AG08395 (cell line): ENCODE results near the gene DENND1A.

Experiments used
- DNase-seq: peaks from one replicate; pipeline ENCODE4 v3.0.0; 2012; ENCODE audit warnings: mixed read lengths, low spot score

DENND1A gene

DNA sequence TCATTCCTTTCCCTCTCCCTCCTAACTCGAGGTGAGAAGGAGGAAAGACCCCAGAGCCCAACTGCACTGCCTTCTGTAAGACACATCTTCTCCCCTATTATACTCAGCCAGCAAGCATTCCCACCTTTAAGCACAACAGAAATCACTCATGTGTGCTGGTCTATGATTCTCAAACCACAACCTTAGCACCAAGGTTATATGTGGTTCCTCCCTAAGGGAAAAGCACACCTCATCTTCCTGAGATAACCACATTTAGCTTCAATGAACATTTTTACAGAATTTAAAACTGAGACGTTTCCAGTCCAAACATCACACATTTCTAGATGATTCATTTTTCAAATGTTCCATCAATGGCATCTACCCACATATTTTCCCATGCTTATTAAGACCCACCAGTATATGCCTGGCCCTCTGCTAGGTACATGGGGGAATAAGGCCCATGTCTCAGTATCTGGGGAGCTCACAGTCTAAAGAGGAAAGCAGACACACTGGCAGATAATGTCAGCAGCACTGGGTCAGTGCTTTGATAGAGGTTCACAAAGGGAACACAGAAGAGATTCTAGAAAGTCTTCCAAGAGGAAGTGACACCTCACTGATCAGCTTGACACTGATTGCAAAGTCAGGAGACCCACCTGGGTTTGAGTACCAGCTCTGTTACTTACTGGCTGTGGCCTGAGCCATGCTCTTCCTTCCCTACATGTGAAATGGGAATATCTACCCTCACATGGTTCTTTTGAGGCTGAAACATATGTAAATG lies 245.4 kb downstream of the DENND1A start:
- no peak for DNase-seq

DNA sequence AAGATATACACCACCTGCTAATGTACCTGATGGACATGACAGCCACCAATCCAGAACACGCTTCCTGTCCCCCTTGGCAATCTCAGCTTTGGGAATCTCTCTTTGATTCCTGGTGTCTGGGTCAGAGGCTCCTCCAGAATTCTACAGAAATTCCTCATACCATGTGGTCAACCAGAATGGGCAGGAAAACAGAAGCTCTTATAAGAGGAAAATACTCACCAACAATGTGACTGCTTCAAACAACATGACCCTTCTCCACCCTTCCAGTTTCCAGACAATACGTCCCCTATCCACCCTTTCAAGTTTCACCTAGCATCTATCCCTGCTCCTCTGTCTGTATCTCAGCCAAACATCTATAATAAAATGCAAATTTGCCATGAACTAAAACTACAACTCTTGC lies 247.2 kb downstream of the DENND1A start:
- no peak for DNase-seq

DNA sequence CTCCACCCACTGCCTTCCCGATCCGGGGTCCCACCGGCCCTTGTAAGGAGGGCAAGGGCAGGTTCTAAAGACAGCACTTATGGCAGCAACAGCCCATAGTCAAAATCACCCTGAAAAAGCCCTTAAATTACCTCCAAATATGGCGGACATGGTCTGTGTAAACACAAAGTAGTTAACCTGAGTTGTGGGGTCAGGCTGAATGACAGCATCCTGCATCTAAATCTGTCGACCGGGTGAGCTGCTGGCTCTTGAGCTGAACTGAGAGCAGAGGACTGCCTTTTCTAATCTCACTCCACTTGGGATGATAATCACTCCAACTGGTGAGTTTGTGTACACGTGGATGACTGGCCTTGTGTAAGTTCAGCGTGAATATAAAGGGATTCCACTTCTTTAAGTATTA lies 249.6 kb downstream of the DENND1A start:
- DNase-seq, result no peak

DNA sequence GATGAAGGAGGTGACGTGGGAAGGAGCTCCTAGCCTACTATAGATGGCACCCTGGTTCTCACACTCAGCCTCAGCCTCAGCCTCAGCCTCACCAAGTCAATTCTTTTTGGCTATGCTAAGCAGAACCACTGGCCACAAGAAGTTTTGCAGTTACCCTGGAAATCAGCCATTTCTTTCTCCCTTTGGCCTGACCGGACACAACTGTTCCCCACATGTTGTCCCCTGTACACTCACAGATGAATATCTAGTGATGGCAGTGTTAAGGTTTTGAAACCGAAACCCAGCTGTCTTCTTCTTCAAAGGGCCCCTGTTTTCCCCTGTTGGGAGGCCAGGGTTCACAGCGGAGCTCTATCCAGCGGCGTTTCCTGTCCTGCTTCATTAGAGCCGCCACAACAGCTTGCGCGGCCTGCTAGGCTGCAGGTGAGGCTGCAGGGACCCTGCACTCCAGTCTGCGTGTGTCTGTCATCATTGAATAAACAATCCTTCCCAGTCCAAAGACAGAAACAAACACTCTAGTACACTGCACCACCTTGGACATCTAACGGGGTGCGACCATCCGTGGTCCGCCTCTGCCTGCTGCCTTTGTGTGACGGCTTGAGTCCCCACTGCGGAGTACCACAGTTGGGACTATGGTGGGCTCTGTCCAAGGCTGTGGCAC lies 250.5 kb downstream of the DENND1A start:
- DNase-seq, result peak; percentile 54

DNA sequence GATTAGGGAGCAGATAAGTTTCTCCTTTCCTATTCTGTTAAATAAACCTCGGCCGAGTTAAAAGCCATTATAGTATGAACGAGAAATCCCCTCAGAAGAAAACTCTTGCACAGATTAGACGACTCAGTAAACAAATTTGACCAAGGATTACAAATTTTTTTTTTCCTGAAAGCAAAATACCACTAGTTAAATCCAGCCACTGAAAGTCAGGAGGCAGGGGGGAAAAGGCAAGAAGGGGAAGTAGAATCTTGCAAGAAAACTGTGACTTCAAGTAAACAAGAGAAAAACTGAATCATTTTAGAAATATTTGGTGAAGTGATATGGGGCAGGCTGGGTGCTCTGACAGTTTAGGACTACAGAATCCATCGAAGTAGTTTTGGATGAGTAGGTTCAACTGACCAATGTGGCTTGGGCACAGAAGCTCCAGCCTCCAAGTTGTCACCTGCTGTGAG lies 251.0 kb downstream of the DENND1A start:
- DNase-seq, result peak; percentile 38

DNA sequence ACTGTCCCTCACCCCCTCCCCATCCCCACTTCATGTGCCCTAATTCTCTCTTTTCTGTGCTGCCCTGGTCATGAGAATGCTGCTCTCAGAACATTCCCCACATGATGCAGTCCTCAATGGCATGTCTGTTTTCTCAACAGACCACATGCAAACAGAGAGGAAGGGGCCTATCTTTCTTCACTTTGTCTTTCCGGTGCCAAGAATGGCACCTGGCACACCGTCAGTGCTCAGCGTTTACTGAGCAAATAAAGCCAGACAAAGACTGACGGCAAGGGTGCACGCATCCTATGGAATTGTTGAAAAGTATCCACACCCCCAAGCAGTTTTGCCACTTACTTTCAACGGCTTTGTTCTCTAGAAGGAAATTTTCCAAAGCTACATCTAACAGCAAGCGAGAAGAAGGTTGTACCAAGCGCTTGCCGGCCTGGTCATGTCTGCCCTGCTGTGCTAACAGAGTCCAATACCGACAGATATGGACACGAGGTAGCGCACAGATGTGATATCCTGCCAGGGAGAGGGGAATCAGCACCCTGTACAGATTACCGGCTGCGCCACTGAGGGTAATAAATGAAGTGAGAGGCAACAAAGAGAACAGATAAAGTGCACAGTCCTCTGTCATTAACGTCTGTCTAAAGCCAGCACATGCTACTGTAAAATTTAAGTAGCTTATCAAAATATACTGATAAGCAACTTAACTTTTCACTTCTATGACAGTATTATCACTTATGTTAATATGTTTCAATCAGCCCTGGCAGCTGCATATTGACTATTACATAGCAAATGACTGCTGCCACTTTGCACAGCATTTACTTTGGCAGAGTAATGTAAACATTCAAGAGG lies 251.7 kb downstream of the DENND1A start:
- DNase-seq, result no peak

DNA sequence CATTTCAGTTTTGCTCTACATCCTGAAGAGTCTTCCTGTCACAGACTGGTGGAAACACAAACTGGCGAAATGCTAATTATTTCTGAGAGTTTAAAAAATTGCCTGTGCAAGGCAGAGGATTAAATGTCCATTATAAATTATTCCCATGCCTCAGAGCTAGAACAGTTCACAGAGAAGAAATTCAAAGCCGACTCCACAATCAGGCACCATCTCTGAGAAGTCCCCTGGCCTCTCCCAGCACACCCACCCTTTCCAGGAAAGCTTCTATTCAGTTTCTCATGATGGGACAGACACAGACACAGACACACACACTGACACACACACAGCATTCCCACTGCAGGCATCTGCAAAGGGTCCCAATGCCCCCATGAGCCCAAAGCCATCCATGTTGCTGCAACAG lies 253.1 kb downstream of the DENND1A start:
- DNase-seq, result no peak

DNA sequence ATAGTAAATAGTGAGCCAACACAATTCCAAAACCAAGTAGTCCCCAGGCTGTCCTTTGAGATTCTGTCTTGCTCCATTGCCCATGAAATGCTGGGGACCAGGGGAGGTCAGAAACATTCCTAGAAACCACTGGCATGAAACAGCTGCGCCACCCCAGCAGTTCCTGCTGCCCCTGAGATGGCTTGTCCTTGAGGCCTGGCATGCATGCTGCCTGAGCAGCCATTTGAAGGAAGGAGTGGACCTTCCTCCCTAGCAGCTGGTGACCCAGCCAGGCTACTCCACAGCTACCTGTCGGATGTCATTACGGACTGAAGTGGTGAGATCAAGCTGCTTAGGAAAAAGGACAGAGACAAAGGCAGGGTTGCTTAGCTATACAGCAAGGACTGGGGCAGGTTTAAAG lies 260.6 kb downstream of the DENND1A start:
- peak; percentile 6 for DNase-seq

DNA sequence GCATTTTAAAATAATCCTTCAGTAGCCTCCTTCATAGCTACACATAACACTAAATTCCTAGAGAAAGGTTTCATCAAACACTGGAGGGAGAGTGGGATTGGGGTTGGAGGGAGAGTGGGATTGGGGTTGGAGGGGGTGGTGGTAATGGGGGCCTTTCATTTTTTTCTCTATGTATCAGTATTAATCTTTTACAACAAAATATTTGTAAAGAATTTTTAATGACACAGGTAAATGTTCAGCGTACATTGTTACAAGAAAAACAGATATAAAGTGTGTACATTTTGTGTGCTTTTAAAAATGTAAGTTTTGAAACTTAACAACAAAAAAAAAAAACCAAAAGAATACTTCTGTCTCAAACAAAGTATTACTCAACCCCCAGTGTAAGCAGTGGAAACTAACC lies 266.4 kb downstream of the DENND1A start:
- DNase-seq, result no peak

DNA sequence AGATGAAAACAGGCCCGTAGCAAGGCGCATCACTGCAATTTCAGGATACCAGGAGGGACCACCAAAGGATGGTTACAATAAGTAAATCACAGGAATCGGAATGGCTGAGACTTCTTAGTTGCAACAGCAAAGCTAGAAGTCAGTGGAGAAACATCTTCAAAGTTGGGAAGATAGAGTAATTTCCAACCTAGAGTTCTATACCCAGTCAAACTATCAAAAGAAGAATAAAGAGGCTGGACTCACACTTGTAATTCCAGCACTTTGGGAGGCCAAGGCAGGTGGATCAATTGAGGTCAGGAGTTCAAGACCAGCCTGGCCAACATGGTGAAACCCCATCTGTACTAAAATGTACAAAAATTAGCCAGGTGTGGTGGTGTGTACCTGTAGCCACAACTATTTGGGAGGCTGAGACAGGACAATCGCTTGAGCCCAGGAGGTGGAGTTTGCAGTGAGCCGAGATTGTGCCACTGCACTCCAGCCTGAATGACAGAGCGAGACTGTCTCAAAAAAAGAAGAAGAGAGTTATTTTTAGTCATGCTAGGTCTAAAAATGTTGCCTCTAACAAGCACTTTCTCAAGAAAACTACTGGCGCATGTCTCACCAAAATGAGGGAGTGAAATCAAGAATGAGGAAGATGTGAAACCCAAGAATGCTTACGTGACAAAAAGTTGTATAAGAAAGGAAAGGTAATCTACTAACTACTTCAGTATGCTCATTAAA lies 267.7 kb downstream of the DENND1A start:
- no peak for DNase-seq

DNA sequence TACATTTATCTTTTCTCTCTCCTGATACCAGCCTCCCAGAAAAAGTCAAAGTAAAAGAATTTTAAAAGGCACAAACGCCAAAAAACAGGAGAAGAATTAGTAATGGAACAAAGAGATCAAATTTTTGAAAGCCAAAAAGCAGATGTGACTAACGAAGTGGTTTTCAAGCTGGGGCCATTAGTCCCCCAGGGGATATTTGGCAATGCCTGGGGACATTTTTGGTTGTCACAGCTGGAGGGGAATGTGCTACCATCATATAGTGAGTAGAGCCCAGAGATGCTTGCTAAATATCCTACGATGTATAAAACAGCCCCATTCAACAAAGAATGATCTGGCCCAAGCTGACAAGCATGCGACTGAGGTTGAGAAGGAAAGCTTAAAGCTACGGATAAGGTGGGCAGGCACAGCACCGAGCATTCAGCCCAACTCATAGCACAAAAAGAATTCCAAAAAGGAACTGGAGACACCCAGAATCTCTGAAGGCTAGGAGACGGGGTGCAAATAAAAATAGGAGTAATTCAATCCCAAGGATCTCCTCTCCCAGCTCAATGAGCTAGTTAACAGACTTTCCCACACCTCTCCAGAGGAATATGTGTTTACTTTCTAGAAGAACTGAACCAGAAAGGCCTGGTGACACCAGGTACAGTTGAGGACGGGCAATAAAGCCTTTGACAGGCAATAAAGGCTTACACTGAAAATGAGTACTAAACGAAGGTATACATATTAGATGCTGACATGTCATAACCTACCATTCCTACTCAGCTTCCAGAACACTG lies 269.0 kb downstream of the DENND1A start:
- no peak for DNase-seq

DNA sequence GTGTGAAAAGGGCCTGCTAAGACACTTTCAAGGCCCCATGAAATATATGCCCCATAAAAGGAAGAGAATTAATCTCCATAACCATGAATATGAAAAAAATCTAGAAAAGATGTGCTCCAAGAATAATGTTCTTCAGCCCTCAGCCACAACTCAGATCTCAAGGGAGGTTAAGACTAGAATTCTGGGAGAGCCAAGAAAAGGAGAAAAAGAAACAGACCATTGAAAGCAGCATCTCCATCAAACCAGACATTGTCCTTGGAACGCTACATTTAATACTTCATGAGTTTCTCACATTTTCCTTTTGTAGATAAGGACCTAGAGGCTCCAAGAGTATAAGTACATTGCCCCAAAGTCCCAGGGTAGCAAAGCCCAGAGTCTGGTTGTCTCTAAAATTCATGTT lies 270.6 kb downstream of the DENND1A start:
- DNase-seq, result no peak

DNA sequence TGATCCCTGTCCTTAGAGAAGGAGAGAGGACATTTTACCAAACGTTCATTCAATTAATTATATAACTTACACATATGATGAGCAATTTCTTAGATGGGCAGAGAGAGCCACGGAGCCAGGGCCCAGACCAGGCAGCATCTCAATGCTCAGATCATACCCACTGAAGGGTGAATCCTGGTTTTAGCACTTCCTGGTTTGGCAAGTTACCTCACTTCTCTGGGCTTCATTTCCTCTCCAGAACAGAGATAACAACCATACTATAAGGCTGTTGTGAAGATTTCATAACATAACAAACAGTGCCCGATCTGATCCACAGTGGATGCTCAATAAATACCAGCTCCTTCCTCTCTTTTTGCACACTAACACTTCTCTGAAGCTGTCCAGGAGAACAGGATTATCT lies 271.1 kb downstream of the DENND1A start:
- no peak for DNase-seq

DNA sequence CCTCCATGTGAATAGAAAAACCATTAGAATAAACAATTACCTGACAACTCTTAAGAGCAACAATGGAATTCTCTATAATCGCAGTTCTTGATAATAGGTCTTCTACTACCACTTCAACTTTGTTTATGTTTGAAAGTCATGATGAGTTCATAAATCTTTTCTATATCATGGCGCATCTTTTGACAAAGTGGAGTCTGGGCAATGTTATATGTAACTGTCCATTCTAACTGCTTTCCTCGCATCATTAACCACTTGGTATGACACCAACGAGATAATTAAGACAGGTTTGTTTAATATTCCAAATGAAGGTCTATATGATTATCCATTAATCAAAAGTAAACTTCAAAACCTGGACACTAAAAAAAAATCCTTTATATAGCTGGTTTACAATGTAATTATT lies 272.0 kb downstream of the DENND1A start:
- DNase-seq, result no peak

DNA sequence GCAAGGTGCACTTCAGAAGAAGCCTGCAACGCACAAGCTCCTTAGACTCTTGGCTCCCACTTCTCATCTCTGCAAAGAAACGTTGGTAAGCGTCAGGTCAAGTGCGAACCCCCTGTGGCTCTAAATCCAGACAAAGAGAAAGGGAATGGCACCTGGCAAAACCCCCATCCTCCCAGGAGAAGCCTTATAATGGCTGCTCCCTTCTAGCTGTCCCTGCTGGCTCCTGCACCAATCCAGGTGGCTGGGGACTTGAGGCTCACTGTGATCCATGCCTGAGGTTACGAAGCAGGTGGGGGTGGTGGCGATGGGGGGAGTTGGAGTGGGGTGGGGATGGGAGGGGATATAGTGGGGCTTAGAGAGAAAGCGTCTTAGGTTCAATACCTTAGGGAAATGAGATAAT lies 272.8 kb downstream of the DENND1A start:
- no peak for DNase-seq

DNA sequence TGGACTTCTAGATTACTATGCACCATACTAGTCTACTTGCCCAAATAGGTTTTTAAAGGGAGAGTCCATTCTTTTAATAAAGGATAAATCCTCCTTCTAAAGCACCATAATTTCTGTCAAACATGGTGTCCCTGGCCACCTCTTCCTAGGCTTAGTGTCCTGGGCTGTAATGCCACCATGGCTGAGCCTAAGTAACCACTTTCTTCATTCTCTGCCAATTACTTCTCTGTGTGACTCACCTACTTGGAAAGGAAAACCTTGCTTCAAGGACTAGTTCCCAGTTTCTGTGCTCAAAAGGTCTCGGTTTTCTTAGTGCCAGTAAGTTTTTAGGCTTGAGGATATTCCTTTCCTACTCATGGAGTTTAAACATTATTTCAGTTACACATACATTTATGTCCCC lies 273.4 kb downstream of the DENND1A start:
- peak; percentile 58 for DNase-seq

DNA sequence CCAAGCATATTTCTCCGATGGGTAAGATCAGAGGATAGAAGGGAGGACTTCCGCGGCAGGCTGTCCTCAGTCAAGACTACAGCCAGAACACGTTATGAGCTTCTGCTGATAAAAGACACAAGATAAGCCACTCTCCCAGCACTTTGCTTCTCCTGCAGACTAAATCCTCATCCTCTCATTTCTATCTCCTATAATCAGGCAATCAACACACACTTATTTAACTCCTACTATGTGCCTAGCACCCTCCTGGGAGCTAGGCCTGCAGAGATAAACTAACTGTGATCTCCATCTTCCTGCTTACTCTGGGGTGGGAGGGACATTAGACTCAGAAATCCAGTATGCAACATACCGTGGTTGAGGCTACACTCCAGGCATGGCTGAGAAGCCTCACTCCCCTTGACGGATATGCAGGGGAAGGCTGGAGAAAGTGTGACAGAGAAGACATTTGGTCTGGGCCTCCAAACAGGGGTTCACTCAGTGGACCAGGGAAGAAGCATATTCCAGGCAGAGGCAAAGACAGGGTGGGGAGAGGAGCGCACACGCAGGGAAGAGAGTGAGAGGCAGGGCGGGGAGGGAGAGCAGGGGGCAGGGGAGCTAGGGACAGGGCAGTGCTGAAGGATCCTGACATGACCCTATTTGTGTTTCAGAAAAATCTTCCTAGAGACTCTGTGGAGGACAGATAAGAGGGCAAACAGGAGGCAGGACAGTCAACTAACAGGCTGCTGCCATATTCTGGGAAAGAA lies 274.1 kb downstream of the DENND1A start:
- DNase-seq, result no peak

DNA sequence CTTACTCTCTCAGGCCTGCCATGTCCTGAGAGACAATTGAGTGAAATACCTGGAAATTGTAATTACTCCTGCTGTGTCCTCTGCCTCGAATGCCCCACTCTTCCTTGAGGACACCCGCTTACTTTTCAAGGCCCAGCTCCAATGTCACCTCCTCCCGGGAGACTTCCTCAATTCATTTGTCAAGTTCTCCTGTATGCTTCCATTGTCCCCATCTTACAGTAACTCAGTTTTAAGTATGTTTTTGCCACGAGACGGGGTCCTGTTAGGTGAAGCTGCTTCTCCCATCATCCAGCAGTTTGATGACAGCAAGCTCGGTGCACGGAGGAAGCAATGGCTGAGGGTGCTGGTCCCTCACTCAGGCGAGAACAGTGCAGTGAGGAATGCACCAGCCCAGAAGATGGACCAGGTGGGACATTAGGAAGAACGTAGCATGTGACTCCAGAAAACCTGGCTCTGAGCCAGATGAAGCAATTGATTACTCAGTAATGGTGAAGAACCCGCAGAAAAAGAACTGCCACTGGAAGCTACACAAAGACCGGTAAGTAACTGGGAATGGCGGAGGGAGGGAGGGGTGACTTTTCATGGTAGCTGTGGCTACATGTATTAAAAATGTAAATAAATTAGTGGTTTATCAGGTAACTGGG lies 274.8 kb downstream of the DENND1A start:
- DNase-seq, result no peak

DNA sequence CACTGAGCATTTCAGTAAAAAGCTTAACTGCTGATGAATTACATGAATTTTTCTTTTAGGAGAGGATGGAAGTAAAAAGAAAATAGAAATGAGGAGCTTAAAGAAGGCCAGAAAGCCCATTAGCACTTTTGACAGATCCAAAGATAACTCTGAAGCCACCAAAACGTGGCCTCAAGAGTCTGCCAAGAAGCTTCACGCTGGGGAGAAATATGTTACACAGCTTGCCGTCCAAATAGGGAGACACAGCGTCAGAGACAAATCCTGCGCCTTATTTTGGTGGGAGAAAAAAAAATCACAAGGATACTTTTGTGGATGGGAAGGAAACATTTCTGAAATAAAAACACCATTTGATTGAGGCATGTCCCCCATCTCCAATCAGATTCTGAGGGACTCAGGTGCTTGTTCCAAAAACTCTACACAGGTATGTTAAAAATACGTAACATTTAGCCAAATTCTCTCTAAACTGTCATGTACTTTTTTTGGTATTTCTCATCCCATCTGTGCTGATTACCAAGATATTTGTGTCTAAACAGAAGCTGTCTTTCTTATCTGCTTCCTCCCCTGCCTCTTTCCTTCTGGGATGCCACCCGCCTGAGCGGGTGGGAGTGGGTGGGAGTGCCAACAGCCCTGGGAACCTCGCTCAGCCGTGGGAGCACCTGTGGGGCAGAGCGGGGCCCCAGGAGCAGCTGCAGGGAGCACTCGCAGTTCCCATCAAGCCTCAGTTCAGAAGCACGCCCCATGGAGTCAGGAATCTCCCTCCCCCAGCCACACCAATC lies 275.5 kb downstream of the DENND1A start:
- DNase-seq, result no peak
